Loucy (cell line): ENCODE results near the gene LRRC59.

Experiments used
- H2AFZ ChIP-seq: fragments of 200-600 bp; sonication (generic); 2 replicates; pipeline ENCODE4 v1.6.0; 2016; ENCODE audit warnings: antibody characterized with exemption, mild to moderate bottlenecking, low read length, moderate library complexity
- H3F3A ChIP-seq: fragments of 200-600 bp; 2 replicates; pipeline ENCODE4 v1.6.0; 2016; ENCODE audit warnings: antibody characterized with exemption, low read depth, mild to moderate bottlenecking
- H3K27me3 ChIP-seq: fragments of 200-600 bp; sonication (generic); 2 replicates; pipeline ENCODE4 v1.6.1; 2014; ENCODE audit warnings: low read length, mild to moderate bottlenecking; ENCODE audit not compliant: insufficient read depth, poor library complexity, severe bottlenecking
- H3K36me3 ChIP-seq: fragments of 200-600 bp; sonication (generic); 2 replicates; pipeline ENCODE4 v1.6.1; 2016; ENCODE audit warnings: low read length; ENCODE audit not compliant: insufficient read depth
- H3K4me1 ChIP-seq: fragments of 200-600 bp; sonication (generic); 2 replicates; pipeline ENCODE4 v1.5.1; 2014; ENCODE audit warnings: low read length, mild to moderate bottlenecking; ENCODE audit not compliant: insufficient read depth, poor library complexity, severe bottlenecking
- H3K4me2 ChIP-seq: fragments of 200-600 bp; sonication (generic); 2 replicates; pipeline ENCODE4 v1.6.0; 2014; ENCODE audit warnings: antibody characterized with exemption, low read length, low read depth, mild to moderate bottlenecking; ENCODE audit not compliant: poor library complexity, severe bottlenecking
- H3K4me3 ChIP-seq: fragments of 200-600 bp; sonication (generic); 2 replicates; pipeline ENCODE4 v1.5.1; 2014; ENCODE audit warnings: low read length, mild to moderate bottlenecking, mixed read lengths; ENCODE audit not compliant: poor library complexity, severe bottlenecking
- H3K79me2 ChIP-seq: fragments of 200-600 bp; sonication (generic); 2 replicates; pipeline ENCODE4 v1.6.1; 2014; ENCODE audit warnings: low read length; ENCODE audit not compliant: insufficient read depth
- H3K9ac ChIP-seq: fragments of 200-600 bp; sonication (generic); 2 replicates; pipeline ENCODE4 v1.6.0; 2014; ENCODE audit warnings: mild to moderate bottlenecking, low read depth, low read length, moderate library complexity; ENCODE audit not compliant: poor library complexity, severe bottlenecking
- H3K9me2 ChIP-seq: fragments of 200-600 bp; sonication (generic); replicated peaks from 2 replicates; pipeline ENCODE4 v1.6.1; 2016; ENCODE audit warnings: low read depth, low read length, mixed read lengths
- H3K9me3 ChIP-seq: fragments of 200-600 bp; sonication (generic); 2 replicates; pipeline ENCODE4 v1.6.1; 2014; ENCODE audit warnings: mild to moderate bottlenecking, antibody characterized with exemption, low read length, low read depth; ENCODE audit not compliant: insufficient read depth
- H4K20me1 ChIP-seq: fragments of 200-600 bp; sonication (generic); 2 replicates; pipeline ENCODE4 v1.6.0; 2014; ENCODE audit warnings: antibody characterized with exemption, low read length, mild to moderate bottlenecking; ENCODE audit not compliant: insufficient read depth, poor library complexity, severe bottlenecking
- EZH2phosphoT487 ChIP-seq: fragments of 200-600 bp; IDR thresholded peaks from 2 replicates; pipeline ENCODE4 v1.6.1; 2018; ENCODE audit warnings: antibody characterized with exemption, mild to moderate bottlenecking, moderate library complexity, borderline replicate concordance
- TF ChIP-seq, protein P1 (sequence below): fragments of 200-600 bp; sonication (generic); conservative IDR thresholded peaks from 2 replicates; pipeline ENCODE4 v1.5.1; 2014; ENCODE audit warnings: mild to moderate bottlenecking, antibody characterized with exemption, low read length

The LRRC59 gene

DNA sequence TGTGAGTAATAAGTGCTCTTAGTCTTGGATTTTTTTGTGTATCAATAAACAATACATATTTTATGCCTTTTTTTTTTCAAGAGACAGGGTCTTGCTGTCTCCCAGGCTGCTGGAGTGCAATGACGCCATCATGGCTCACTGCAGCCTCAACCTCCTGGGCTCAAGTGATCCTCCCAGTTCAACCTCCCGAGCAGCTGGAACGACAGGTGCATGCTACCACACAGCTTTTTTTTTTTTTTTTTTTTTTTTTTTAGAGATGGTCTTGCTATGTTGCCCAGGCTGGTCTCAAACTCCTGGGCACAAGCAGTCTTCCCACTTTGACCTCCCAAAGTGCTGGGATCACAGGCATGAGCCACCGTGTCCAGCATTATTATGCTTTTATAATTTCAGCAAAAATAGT lies 41.7 kb upstream of the LRRC59 start:
- Histone ChIP-seq H3K9me3 (no peaks in the 10 kb centered on the region), H3F3A (no peaks in the 10 kb centered on the region), H3K79me2 (no peaks in the 10 kb centered on the region), H3K36me3 (no peaks in the 10 kb centered on the region), H3K4me2 (no peak overlapping the region), H3K9ac (no peak overlapping the region), H3K4me3 (no peak overlapping the region), H3K4me1 (peaks cover 8% of the 10 kb centered on the region), H2AFZ (no peak overlapping the region), H3K9me2 (no peaks in the 10 kb centered on the region), H3K27me3 (no peaks in the 10 kb centered on the region), H4K20me1 (no peaks in the 10 kb centered on the region)
- TF ChIP-seq, protein P1, sequence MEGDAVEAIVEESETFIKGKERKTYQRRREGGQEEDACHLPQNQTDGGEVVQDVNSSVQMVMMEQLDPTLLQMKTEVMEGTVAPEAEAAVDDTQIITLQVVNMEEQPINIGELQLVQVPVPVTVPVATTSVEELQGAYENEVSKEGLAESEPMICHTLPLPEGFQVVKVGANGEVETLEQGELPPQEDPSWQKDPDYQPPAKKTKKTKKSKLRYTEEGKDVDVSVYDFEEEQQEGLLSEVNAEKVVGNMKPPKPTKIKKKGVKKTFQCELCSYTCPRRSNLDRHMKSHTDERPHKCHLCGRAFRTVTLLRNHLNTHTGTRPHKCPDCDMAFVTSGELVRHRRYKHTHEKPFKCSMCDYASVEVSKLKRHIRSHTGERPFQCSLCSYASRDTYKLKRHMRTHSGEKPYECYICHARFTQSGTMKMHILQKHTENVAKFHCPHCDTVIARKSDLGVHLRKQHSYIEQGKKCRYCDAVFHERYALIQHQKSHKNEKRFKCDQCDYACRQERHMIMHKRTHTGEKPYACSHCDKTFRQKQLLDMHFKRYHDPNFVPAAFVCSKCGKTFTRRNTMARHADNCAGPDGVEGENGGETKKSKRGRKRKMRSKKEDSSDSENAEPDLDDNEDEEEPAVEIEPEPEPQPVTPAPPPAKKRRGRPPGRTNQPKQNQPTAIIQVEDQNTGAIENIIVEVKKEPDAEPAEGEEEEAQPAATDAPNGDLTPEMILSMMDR = no peak
- no peak for TF ChIP-seq EZH2phosphoT487

DNA sequence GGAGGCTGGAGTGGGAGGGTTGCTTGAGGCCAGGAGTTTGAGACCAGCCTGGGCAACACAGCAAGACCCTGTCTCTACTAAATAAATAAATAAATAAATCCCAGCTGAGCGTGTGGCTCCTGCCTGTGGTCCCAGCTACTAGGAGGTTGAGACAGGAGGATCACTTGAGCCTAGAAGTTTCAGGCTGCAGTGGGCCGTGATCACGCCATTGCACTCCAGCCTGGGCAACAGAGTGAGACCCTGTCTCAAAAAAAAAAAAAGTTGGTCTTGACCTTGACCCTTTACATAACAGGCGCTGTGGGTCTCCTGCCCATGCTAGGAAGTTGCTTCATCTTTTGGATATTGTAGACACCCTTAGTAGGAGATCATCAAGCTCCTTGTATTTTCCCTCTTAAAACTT lies 40.1 kb upstream of the LRRC59 start:
- H4K20me1 ChIP-seq = no peaks in the 10 kb centered on the region
- H3K4me3 ChIP-seq = no peak overlapping the region
- no peaks in the 10 kb centered on the region for H3K9me3 ChIP-seq
- no peak overlapping the region for H3K4me2 ChIP-seq
- no peaks in the 10 kb centered on the region for H3K36me3 ChIP-seq
- H3K4me1 ChIP-seq = peaks cover 8% of the 10 kb centered on the region
- no peaks in the 10 kb centered on the region for H3F3A ChIP-seq
- no peaks in the 10 kb centered on the region for H3K27me3 ChIP-seq
- TF ChIP-seq, protein P1 = no peak
- no peak for TF ChIP-seq EZH2phosphoT487
- H3K79me2 ChIP-seq = no peaks in the 10 kb centered on the region
- no peak overlapping the region for H2AFZ ChIP-seq
- H3K9me2 ChIP-seq = no peaks in the 10 kb centered on the region
- no peak overlapping the region for H3K9ac ChIP-seq

DNA sequence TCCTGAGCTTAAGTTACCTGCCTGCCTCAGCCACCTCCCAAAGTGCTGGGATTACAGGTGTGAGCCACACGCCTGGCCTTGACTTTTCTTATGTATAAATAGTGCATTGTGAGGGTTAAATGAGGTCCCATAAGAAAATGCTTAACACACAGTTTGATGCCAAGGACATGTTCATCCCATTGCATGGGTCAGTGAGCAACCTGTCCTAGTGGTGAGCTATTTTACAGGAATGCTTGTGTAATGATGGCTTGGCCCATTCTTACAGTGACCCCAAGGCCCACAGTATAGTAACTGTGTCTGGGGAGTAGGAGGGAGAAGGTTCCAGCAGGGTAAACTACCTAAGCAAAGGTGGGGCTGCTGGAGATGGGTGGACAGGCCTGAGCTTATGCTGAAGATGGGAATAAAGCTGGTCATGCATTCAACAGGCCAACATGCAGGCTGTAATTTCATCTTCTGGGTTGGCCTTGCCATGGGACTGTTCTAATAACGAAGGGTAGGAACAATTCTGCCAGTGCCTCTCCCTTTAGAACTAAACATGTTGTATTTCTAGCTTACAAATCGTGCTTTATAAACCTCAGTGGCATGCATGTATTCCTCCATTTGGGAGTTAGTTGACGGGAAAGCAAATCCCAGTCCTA lies 34.9 kb upstream of the LRRC59 start:
- H3K79me2 ChIP-seq = peaks cover 24% of the 10 kb centered on the region; the same call in 1 of the 2 replicates
- no peaks in the 10 kb centered on the region for H3K9me2 ChIP-seq

More for the DNA sequence above, 34.9 kb upstream of the LRRC59 start:
- no peaks in the 10 kb centered on the region for H3F3A ChIP-seq
- no peak overlapping the region for H3K4me3 ChIP-seq
- H3K27me3 ChIP-seq = no peaks in the 10 kb centered on the region
- no peaks in the 10 kb centered on the region for H3K36me3 ChIP-seq
- TF ChIP-seq, protein P1 = no peak
- TF ChIP-seq EZH2phosphoT487 = no peak
- no peaks in the 10 kb centered on the region for H3K9me3 ChIP-seq
- no peak overlapping the region for H3K4me2 ChIP-seq
- H3K9ac ChIP-seq = no peak overlapping the region
- no peak overlapping the region for H2AFZ ChIP-seq
- no peaks in the 10 kb centered on the region for H4K20me1 ChIP-seq
- H3K4me1 ChIP-seq = peaks cover 7% of the 10 kb centered on the region
